Measurements from ENCODE around the gene DUSP3. TPM values are rescaled to one million over a fixed set of nuclear protein-coding genes. Genes with fewer than 3 reads are reported as not detected.

DUSP3 gene
- total RNA-seq, 1 donor = 16.6 TPM

Other genes with a start within 250 kb of the DUSP3 start
- gene ETV4, start 232.6 kb downstream of the DUSP3 start, total RNA-seq = not detected
- gene MEOX1, start 117.1 kb downstream of the DUSP3 start, total RNA-seq = 0.42 TPM
- not detected for gene SOST, start 20.2 kb downstream of the DUSP3 start, total RNA-seq
- not detected for gene CFAP97D1, start 1.5 kb upstream of the DUSP3 start, total RNA-seq
- 0.21 TPM for gene MPP3, start 54.2 kb upstream of the DUSP3 start, total RNA-seq
- gene CD300LG, start 68.2 kb upstream of the DUSP3 start, total RNA-seq = not detected
- gene MPP2, start 128.6 kb upstream of the DUSP3 start, total RNA-seq = 1.4 TPM
- gene PPY, start 163.5 kb upstream of the DUSP3 start, total RNA-seq = not detected
- not detected for gene PYY, start 175.0 kb upstream of the DUSP3 start, total RNA-seq
- 0.42 TPM for gene NAGS, start 225.6 kb upstream of the DUSP3 start, total RNA-seq
- gene TMEM101, start 236.0 kb upstream of the DUSP3 start, total RNA-seq = 21.0 TPM

Data from mononuclear cell (primary cell).